HepG2 (cell line): ENCODE data around the gene RARS2. TPM values are rescaled to one million over a fixed set of nuclear protein-coding genes. Genes with fewer than 3 reads are reported as not detected.

Experiments used
- ARNTL ChIP-seq: sonication (generic); formaldehyde crosslinking; IDR thresholded peaks from 2 replicates; pipeline ENCODE4 v1.4.0; 2020; ENCODE audit warnings: mild to moderate bottlenecking, missing genetic modification reagents
- CENPT ChIP-seq: sonication (generic); formaldehyde crosslinking; IDR thresholded peaks from 2 replicates; pipeline ENCODE4 v1.8.0; 2022; ENCODE audit warnings: low read depth, mild to moderate bottlenecking, moderate library complexity, missing genetic modification reagents
- HNRNPL ChIP-seq: fragments of 200-400 bp; formaldehyde crosslinking; IDR thresholded peaks from 2 replicates; pipeline ENCODE4 v1.6.1; 2017; ENCODE audit warnings: mild to moderate bottlenecking, low read depth, low read length
- KLF11 ChIP-seq: IDR thresholded peaks from 2 replicates; pipeline ENCODE4 v1.6.1; 2016; ENCODE audit warnings: missing compliant biosample characterization
- MAFG ChIP-seq: sonication (generic); formaldehyde crosslinking; IDR thresholded peaks from 2 replicates; pipeline ENCODE4 v1.5.1; 2020; ENCODE audit warnings: mild to moderate bottlenecking, missing genetic modification reagents
- RBAK ChIP-seq: sonication (generic); formaldehyde crosslinking; IDR thresholded peaks from 2 replicates; pipeline ENCODE4 v1.5.1; 2020; ENCODE audit warnings: mild to moderate bottlenecking, missing genetic modification reagents
- RELA ChIP-seq: sonication (generic); formaldehyde crosslinking; IDR thresholded peaks from 2 replicates; pipeline ENCODE4 v1.4.0; 2020; ENCODE audit warnings: missing genetic modification reagents
- STAG1 ChIP-seq: sonication (generic); formaldehyde crosslinking; IDR thresholded peaks from 2 replicates; pipeline ENCODE4 v1.4.0; 2020; ENCODE audit warnings: missing genetic modification reagents
- ZBTB20 ChIP-seq: sonication (generic); formaldehyde crosslinking; IDR thresholded peaks from 2 replicates; pipeline ENCODE4 v1.8.1; 2023; ENCODE audit warnings: missing genetic modification reagents, low read depth, mild to moderate bottlenecking, borderline replicate concordance
- ZFP1 ChIP-seq: IDR thresholded peaks from 2 replicates; pipeline ENCODE4 v1.6.1; 2016
- ZNF10 ChIP-seq: sonication (generic); formaldehyde crosslinking; IDR thresholded peaks from 2 replicates; pipeline ENCODE4 v1.4.0; 2020; ENCODE audit warnings: mild to moderate bottlenecking, low read depth, missing genetic modification reagents, borderline replicate concordance
- ZNF17 ChIP-seq: sonication (generic); formaldehyde crosslinking; IDR thresholded peaks from 2 replicates; pipeline ENCODE4 v1.5.0; 2020; ENCODE audit warnings: mild to moderate bottlenecking, missing genetic modification reagents
- ZNF280B ChIP-seq: sonication (generic); formaldehyde crosslinking; IDR thresholded peaks from 2 replicates; pipeline ENCODE4 v1.5.0; 2020; ENCODE audit warnings: missing genetic modification reagents, mild to moderate bottlenecking, borderline replicate concordance
- ZNF350 ChIP-seq: sonication (generic); formaldehyde crosslinking; IDR thresholded peaks from 2 replicates; pipeline ENCODE4 v1.4.0; 2020; ENCODE audit warnings: mild to moderate bottlenecking, low read depth, missing genetic modification reagents, borderline replicate concordance
- ZNF468 ChIP-seq: sonication (generic); formaldehyde crosslinking; IDR thresholded peaks from 2 replicates; pipeline ENCODE4 v1.8.0; 2022; ENCODE audit warnings: mild to moderate bottlenecking, moderate library complexity, missing genetic modification reagents
- ZNF687 ChIP-seq: sonication (generic); formaldehyde crosslinking; IDR thresholded peaks from 2 replicates; pipeline ENCODE4 v1.5.1; 2020; ENCODE audit warnings: mild to moderate bottlenecking, missing genetic modification reagents, moderate library complexity
- ZNF768 ChIP-seq: sonication (generic); formaldehyde crosslinking; IDR thresholded peaks from 2 replicates; pipeline ENCODE4 v1.4.0; 2020; ENCODE audit warnings: missing genetic modification reagents
- ZNF792 ChIP-seq: IDR thresholded peaks from 2 replicates; pipeline ENCODE4 v1.6.1; 2016
- ZSCAN20 ChIP-seq: sonication (generic); formaldehyde crosslinking; IDR thresholded peaks from 2 replicates; pipeline ENCODE4 v1.4.0; 2020; ENCODE audit warnings: missing genetic modification reagents, mild to moderate bottlenecking, borderline replicate concordance
- ZSCAN29 ChIP-seq: sonication (generic); formaldehyde crosslinking; conservative IDR thresholded peaks from 2 replicates; pipeline ENCODE4 v1.4.0; 2020; ENCODE audit warnings: mild to moderate bottlenecking, missing genetic modification reagents
- polyA plus RNA-seq, 8 experiments: library from polyadenylated mRNA; depleted of rRNA in 3 of 8; stranded (reverse) in 7 of 8; unstranded in 1 of 8; fragments of >200 nt; fragmentation: Illumina TruSeq in 4 of 8; extraction: Trizol in 4 of 8; gene quantifications; 2 replicates each; pipeline versions ENCODE4 v1.2.1 to v1.2.3, GENCODE V29; 2011 to 2016; ENCODE audit warnings: low read depth in 4 of 8, missing spikeins in 1 of 8, mixed read lengths in 1 of 8; ENCODE audit not compliant: insufficient read depth in 1 of 8
- total RNA-seq, 5 experiments: library from RNA; depleted of rRNA; stranded (reverse); fragments of >200 nt; fragmentation: Illumina TruSeq; extraction: Trizol; gene quantifications; 2 replicates each; pipeline ENCODE4 v1.2.3, GENCODE V29; 2016; ENCODE audit warnings: low read depth in 1 of 5
- TF ChIP-seq, protein P1 (sequence below): sonication (generic); formaldehyde crosslinking; IDR thresholded peaks from 2 replicates; pipeline ENCODE4 v1.8.1; 2023; ENCODE audit warnings: mild to moderate bottlenecking, inconsistent platforms, moderate library complexity, missing genetic modification reagents, borderline replicate concordance
- TF ChIP-seq, protein P2 (sequence below): sonication (generic); formaldehyde crosslinking; IDR thresholded peaks from 2 replicates; pipeline ENCODE4 v1.4.0; 2020; ENCODE audit warnings: missing genetic modification reagents, borderline replicate concordance

The RARS2 gene
- total and polyA plus RNA-seq, 2 of the 13 experiments (the other 11 are each of a cell fraction or from before 2014, with no cell fraction given), result 23.4 to 80.1 TPM

DNA sequence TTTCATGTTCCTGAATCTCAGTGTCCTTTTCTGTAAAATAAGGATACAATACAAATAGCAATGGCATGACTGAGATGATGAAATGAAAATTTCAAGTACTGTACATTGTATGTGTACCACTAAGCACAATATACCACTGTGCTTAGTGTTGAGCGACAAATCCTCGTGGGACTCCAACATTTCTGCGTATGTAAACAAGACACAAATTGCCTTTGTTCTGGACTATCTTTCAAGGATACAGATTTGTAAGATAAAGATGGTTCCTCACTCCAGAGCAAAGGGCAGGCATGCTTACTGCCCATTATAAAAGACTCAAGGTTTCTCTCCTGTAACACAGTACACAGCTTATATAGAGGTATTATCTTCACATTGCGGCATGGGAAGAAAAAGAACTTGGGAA is 6.0 kb downstream of the RARS2 start (continued):
- no peak for TF ChIP-seq ZFP1
- TF ChIP-seq, protein P1, sequence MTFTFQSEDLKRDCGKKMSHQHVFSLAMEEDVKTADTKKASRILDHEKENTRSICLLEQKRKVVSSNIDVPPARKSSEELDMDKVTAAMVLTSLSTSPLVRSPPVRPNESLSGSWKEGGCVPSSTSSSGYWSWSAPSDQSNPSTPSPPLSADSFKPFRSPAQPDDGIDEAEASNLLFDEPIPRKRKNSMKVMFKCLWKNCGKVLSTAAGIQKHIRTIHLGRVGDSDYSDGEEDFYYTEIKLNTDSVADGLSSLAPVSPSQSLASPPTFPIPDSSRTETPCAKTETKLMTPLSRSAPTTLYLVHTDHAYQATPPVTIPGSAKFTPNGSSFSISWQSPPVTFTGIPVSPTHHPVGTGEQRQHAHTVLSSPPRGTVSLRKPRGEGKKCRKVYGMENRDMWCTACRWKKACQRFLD, result no peak
- no peak for TF ChIP-seq KLF11
- TF ChIP-seq ZNF10 (CRISPR knock-in tag), result no peak
- TF ChIP-seq ZSCAN29 (CRISPR knock-in tag), result no peak
- TF ChIP-seq ARNTL (CRISPR knock-in tag), result no peak
- no peak for TF ChIP-seq ZNF687 (CRISPR knock-in tag)
- no peak for TF ChIP-seq MAFG (CRISPR knock-in tag)
- no peak for TF ChIP-seq ZNF468 (CRISPR knock-in tag)
- TF ChIP-seq RELA, result no peak
- TF ChIP-seq STAG1, result peak; percentile 3; the same call in 1 of the 2 replicates
- no peak for TF ChIP-seq ZNF350 (CRISPR knock-in tag)
- TF ChIP-seq HNRNPL, result no peak
- TF ChIP-seq ZSCAN20, result no peak
- TF ChIP-seq ZNF792 (CRISPR knock-in tag), result no peak
- TF ChIP-seq CENPT, result no peak
- no peak for TF ChIP-seq ZNF768 (CRISPR knock-in tag)
- no peak for TF ChIP-seq RBAK (CRISPR knock-in tag)
- TF ChIP-seq ZNF280B (CRISPR knock-in tag), result no peak
- TF ChIP-seq, protein P2, sequence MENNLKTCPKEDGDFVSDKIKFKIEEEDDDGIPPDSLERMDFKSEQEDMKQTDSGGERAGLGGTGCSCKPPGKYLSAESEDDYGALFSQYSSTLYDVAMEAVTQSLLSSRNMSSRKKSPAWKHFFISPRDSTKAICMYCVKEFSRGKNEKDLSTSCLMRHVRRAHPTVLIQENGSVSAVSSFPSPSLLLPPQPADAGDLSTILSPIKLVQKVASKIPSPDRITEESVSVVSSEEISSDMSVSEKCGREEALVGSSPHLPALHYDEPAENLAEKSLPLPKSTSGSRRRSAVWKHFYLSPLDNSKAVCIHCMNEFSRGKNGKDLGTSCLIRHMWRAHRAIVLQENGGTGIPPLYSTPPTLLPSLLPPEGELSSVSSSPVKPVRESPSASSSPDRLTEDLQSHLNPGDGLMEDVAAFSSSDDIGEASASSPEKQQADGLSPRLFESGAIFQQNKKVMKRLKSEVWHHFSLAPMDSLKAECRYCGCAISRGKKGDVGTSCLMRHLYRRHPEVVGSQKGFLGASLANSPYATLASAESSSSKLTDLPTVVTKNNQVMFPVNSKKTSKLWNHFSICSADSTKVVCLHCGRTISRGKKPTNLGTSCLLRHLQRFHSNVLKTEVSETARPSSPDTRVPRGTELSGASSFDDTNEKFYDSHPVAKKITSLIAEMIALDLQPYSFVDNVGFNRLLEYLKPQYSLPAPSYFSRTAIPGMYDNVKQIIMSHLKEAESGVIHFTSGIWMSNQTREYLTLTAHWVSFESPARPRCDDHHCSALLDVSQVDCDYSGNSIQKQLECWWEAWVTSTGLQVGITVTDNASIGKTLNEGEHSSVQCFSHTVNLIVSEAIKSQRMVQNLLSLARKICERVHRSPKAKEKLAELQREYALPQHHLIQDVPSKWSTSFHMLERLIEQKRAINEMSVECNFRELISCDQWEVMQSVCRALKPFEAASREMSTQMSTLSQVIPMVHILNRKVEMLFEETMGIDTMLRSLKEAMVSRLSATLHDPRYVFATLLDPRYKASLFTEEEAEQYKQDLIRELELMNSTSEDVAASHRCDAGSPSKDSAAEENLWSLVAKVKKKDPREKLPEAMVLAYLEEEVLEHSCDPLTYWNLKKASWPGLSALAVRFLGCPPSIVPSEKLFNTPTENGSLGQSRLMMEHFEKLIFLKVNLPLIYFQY, result no peak
- no peak for TF ChIP-seq ZBTB20
- no peak for TF ChIP-seq ZNF17 (CRISPR knock-in tag)
